C4-2B (cell line): Measurements from ENCODE around the gene SYT2.
"Not testable (repeated sequence)": the region's sequence is repeated elsewhere in the genome, so short reads cannot be mapped to it uniquely, and the experiment has no call there.

Experiments
- H3K27ac ChIP-seq: fragments of 450-650 bp; 2 replicates; pipeline ENCODE4 v1.5.1; 2017
- CTCF ChIP-seq: fragments of 450-650 bp; conservative IDR thresholded peaks from 2 replicates; pipeline ENCODE4 v1.5.1; 2017; ENCODE audit warnings: mild to moderate bottlenecking
- ZFX ChIP-seq: fragments of 450-650 bp; IDR thresholded peaks from 2 replicates; pipeline ENCODE4 v1.6.1; 2017

SYT2 gene

GRCh38 chr1:202710070-202711045, at the start of gene SYT2:
SYT2 (minus strand) TSS chr1:202710454; CDS start chr1:202605772, 104,682 bp downstream.
- no peak for TF ChIP-seq CTCF
- TF ChIP-seq ZFX = no peak
- H3K27ac ChIP-seq = no peak within 1 kb of the TSS

GRCh38 chr1:202756391-202756790, 46.1 kb upstream of the SYT2 start:
- no peak overlapping the region for H3K27ac ChIP-seq
- TF ChIP-seq CTCF = no peak
- TF ChIP-seq ZFX = no peak

GRCh38 chr1:202754293-202754692, 44.0 kb upstream of the SYT2 start:
- no peak for TF ChIP-seq CTCF
- TF ChIP-seq ZFX = no peak
- no peak overlapping the region for H3K27ac ChIP-seq

- no peak overlapping the region for H3K27ac ChIP-seq
- no peak for TF ChIP-seq CTCF
- TF ChIP-seq ZFX = no peak
These were observed 42.5 kb upstream of the SYT2 start for GRCh38 chr1:202752774-202753173.

GRCh38 chr1:202750761-202751160, 40.5 kb upstream of the SYT2 start:
- TF ChIP-seq CTCF = peak; percentile 22
- no peak for TF ChIP-seq ZFX
- no peak overlapping the region for H3K27ac ChIP-seq

- no peak for TF ChIP-seq CTCF
- TF ChIP-seq ZFX = no peak
- no peak overlapping the region for H3K27ac ChIP-seq
These were observed 39.8 kb upstream of the SYT2 start for GRCh38 chr1:202750024-202750423.

GRCh38 chr1:202745323-202745888, 35.2 kb upstream of the SYT2 start:
- H3K27ac ChIP-seq = no peak overlapping the region
- TF ChIP-seq CTCF (no peak), ZFX (no peak)

GRCh38 chr1:202744770-202745169, 34.5 kb upstream of the SYT2 start:
- H3K27ac ChIP-seq = not testable (repeated sequence)
